HepG2 (cell line): ENCODE data around the gene SUSD2. TPM values are rescaled to one million over a fixed set of nuclear protein-coding genes. Genes with fewer than 3 reads are reported as not detected.

Experiments used
- ATAC-seq: fragments of 200-7000 bp; cut with Tn5 transposase; 3 replicates; pipeline ENCODE4 v1.9.1; 2020; ENCODE audit warnings: mild to moderate bottlenecking, moderate library complexity
- BruUV-seq: library from RNA; stranded (reverse); fragments of 400-500 nt; replicated peaks from 2 replicates; lab custom pipeline; 2021; lab: Mats Ljungman, UMichigan
- CTCF ChIA-PET: fragments of 300-600 bp; formaldehyde crosslinking; extraction: SDS; loops from one replicate; lab custom pipeline; 2021; ENCODE audit warnings: low total read pairs, inconsistent platforms, low intra/inter-chr PET ratio; lab: Yijun Ruan, JAX
- POLR2A ChIA-PET: fragments of 350-600 bp; sonication (Branson Sonifier 250); formaldehyde crosslinking; loops from one replicate; lab custom pipeline; 2020; ENCODE audit warnings: antibody characterized with exemption, inconsistent platforms; lab: Yijun Ruan, JAX
- DNase-seq: peaks from one replicate; pipeline ENCODE4 v3.0.0-alpha.2; 2015; ENCODE audit warnings: low spot score
- FAIRE-seq: peaks from 3 replicates; lab custom pipeline; 2011; peaks lifted over from hg19 to GRCh38; lab: Jason Lieb, UNC
- H2AFZ ChIP-seq: one replicate; pipeline ENCODE4 v1.6.1; 2011; ENCODE audit warnings: low read length, inconsistent platforms
- H3K27ac ChIP-seq: fragments of 300-600 bp; 3 replicates; pipeline ENCODE4 v1.8.0; 2011; ENCODE audit warnings: mixed run types, mild to moderate bottlenecking, mixed read lengths, low read length, inconsistent platforms; ENCODE audit not compliant: insufficient read depth; ENCODE audit errors: extremely low read length
- H3K27me3 ChIP-seq, 2 experiments: fragments of 200-600 bp in 1 of 2; 2 replicates in 1 of 2; 3 replicates in 1 of 2; pipeline versions ENCODE4 v1.6.0 to v1.8.0; 2011; ENCODE audit warnings: low read length in 2 of 2, mild to moderate bottlenecking in 2 of 2, moderate library complexity in 2 of 2, inconsistent platforms in 1 of 2; ENCODE audit not compliant: insufficient read depth in 2 of 2, control insufficient read depth in 1 of 2
- H3K36me3 ChIP-seq, 2 experiments: fragments of 200-600 bp in 1 of 2; replicated peaks in 1 of 2; 2 replicates in 1 of 2; 3 replicates in 1 of 2; pipeline versions ENCODE4 v1.5.1 to v1.8.0; 2011; ENCODE audit warnings: low read length in 2 of 2, inconsistent platforms in 1 of 2; ENCODE audit not compliant: insufficient read depth in 2 of 2, control insufficient read depth in 1 of 2
- H3K4me1 ChIP-seq: 2 replicates; pipeline ENCODE4 v1.5.1; 2012; ENCODE audit warnings: low read length, inconsistent platforms; ENCODE audit not compliant: insufficient read depth
- H3K4me2 ChIP-seq: 2 replicates; pipeline ENCODE4 v1.6.0; 2011; ENCODE audit warnings: low read depth, low read length, inconsistent platforms
- H3K4me3 ChIP-seq, 3 experiments: fragments of 200-600 bp in 1 of 3; sonication (generic), shearing (Covaris generic) in 1 of 3; replicated peaks in 1 of 3; 2 replicates each; pipeline ENCODE4 v1.5.1; 2011 to 2016; ENCODE audit warnings: low read length in 3 of 3, inconsistent platforms in 2 of 3, low read depth in 2 of 3, mild to moderate bottlenecking in 2 of 3, control low read depth in 1 of 3, mixed read lengths in 1 of 3; ENCODE audit not compliant: insufficient read depth in 1 of 3
- H3K79me2 ChIP-seq: one replicate; pipeline ENCODE4 v1.6.1; 2011; ENCODE audit warnings: low read length, inconsistent platforms; ENCODE audit not compliant: insufficient read depth
- H3K9ac ChIP-seq: 2 replicates; pipeline ENCODE4 v1.6.0; 2011; ENCODE audit warnings: mild to moderate bottlenecking, low read depth, low read length, inconsistent platforms; ENCODE audit not compliant: insufficient read depth
- H3K9me3 ChIP-seq: 2 replicates; pipeline ENCODE4 v1.5.1; 2012; ENCODE audit warnings: mild to moderate bottlenecking, low read length
- H4K20me1 ChIP-seq: 2 replicates; pipeline ENCODE4 v1.6.0; 2011; ENCODE audit warnings: inconsistent platforms, mild to moderate bottlenecking, low read length, moderate library complexity; ENCODE audit not compliant: insufficient read depth
- ESRRA ChIP-seq: sonication (generic); formaldehyde crosslinking; IDR thresholded peaks from 2 replicates; pipeline ENCODE4 v1.5.1; 2020; ENCODE audit warnings: mild to moderate bottlenecking, low read depth, missing genetic modification reagents
- GATAD2A ChIP-seq: IDR thresholded peaks from 2 replicates; pipeline ENCODE4 v1.6.1; 2016
- KLF13 ChIP-seq: sonication (generic); formaldehyde crosslinking; IDR thresholded peaks from 2 replicates; pipeline ENCODE4 v1.4.0; 2020; ENCODE audit warnings: mild to moderate bottlenecking, missing genetic modification reagents
- NFKB2 ChIP-seq: sonication (generic); formaldehyde crosslinking; IDR thresholded peaks from 2 replicates; pipeline ENCODE4 v1.4.0; 2020; ENCODE audit warnings: missing genetic modification reagents, borderline replicate concordance
- ONECUT2 ChIP-seq: sonication (generic); formaldehyde crosslinking; IDR thresholded peaks from 2 replicates; pipeline ENCODE4 v1.4.0; 2020; ENCODE audit warnings: missing genetic modification reagents
- POLR2A ChIP-seq, 2 experiments: IDR thresholded peaks; 2 replicates each; pipeline ENCODE4 v1.6.1; 2011; ENCODE audit warnings: low read depth in 2 of 2, low read length in 2 of 2, mild to moderate bottlenecking in 1 of 2, moderate library complexity in 1 of 2; ENCODE audit not compliant: insufficient read depth in 1 of 2
- TCF7 ChIP-seq: sonication (generic); IDR thresholded peaks from 2 replicates; pipeline ENCODE4 v1.6.1; 2016; ENCODE audit warnings: antibody characterized with exemption, low read depth
- ZNF451 ChIP-seq: sonication (generic); formaldehyde crosslinking; IDR thresholded peaks from 2 replicates; pipeline ENCODE4 v1.5.0; 2020; ENCODE audit warnings: mild to moderate bottlenecking, missing genetic modification reagents
- WGBS: methylation state at CpG from one replicate; pipeline ENCODE4 v1.1.6; 2017; ENCODE audit warnings: low lambda C conversion rate; 5-methylcytosine and 5-hydroxymethylcytosine counted together
- in situ Hi-C: cut with HindIII; loops from 2 replicates; pipeline ENCODE4 v1.10.0; 2017; ENCODE audit warnings: low pct_unique_long_range_greater_than_20kb; ENCODE audit not compliant: extremely low pct_ligation_motif_present
- intact Hi-C: fragments of 100-400 bp; cut with micrococcal nuclease; formaldehyde crosslinking; loops from one replicate; pipeline ENCODE4 v1.10.0; 2022; ENCODE audit not compliant: unreplicated experiment
- polyA plus RNA-seq, 8 experiments: library from polyadenylated mRNA; depleted of rRNA in 3 of 8; stranded (reverse) in 7 of 8; unstranded in 1 of 8; fragments of >200 nt; fragmentation: Illumina TruSeq in 4 of 8; extraction: Trizol in 4 of 8; gene quantifications; 2 replicates each; pipeline versions ENCODE4 v1.2.1 to v1.2.3, GENCODE V29; 2011 to 2016; ENCODE audit warnings: low read depth in 4 of 8, missing spikeins in 1 of 8, mixed read lengths in 1 of 8; ENCODE audit not compliant: insufficient read depth in 1 of 8
- total RNA-seq, 5 experiments: library from RNA; depleted of rRNA; stranded (reverse); fragments of >200 nt; fragmentation: Illumina TruSeq; extraction: Trizol; gene quantifications; 2 replicates each; pipeline ENCODE4 v1.2.3, GENCODE V29; 2016; ENCODE audit warnings: low read depth in 1 of 5

The SUSD2 gene
- total and polyA plus RNA-seq, 2 of the 13 experiments (the other 11 are each of a cell fraction or from before 2014, with no cell fraction given), result 2.1 to 11.0 TPM

DNA sequence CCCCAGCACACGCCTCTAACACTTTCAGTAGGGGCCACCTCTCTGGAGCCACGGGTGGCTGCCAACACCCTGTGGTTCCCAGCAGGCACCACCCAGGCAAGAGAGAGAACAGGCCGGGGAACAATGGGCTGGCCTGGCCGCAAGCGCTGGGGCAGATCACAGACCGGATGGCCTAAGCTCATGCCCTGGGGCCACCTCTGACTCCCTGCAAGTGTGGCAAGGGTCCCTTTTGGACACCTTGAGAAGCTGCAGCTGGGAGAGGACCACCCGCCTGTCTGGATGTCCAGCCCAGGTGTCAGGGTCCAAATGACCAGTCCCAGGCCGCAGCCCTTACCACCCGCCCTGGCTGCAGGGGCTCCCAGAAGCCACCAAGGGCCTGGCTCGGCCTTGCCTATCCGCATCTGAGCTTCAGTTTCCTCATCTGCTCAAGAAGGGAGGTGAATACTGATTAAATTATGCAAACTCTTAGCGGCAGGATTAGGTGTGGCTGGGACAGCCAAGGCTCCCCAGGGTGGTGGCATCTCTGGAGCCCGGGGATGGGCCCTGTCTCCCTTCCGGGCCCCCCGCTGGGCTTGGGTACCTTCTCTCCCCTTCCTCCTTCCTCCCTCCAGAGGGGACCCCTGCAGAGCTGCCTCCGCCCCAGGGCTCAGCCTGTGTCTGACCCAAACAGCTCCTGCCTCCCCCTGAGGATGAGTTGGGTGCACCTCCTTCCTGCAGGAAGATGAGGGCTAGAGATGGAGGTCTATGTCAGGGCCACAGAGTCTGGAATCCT lies 785 bp upstream of the SUSD2 start:
- no peak for DNase-seq
- H3K9me3 ChIP-seq, result no peaks in the 10 kb centered on the region
- H3K4me2 ChIP-seq, result peak overlapping the region; percentile 65
- no peak overlapping the region for H2AFZ ChIP-seq
- ChIA-PET CTCF (no interaction called here), POLR2A (interaction anchor here (0.7 to 2.2 kb wide), 8 partner anchors 9 to 375 kb away, joined by 3 to 10 read pairs (median 3); partner anchors contain the start of gene MIF)
- H3K79me2 ChIP-seq, result no peaks in the 10 kb centered on the region
- H3K36me3 ChIP-seq, result peaks cover 4 to 13% of the 10 kb centered on the region in 2 experiments; a peak in 3 of 5 replicates
- no peak for FAIRE-seq
- no TSS peak for BruUV-seq
- no peaks in the 10 kb centered on the region for H4K20me1 ChIP-seq
- H3K4me3 ChIP-seq, result peak overlapping the region in 1 of 3 experiments; percentile 74; a peak in 1 of 6 replicates
- H3K27me3 ChIP-seq, result no peaks in the 10 kb centered on the region
- in situ Hi-C loops (no loop called here), intact Hi-C loops (no loop called here)
- no peak for ATAC-seq
- H3K4me1 ChIP-seq, result peaks cover 23% of the 10 kb centered on the region
- TF ChIP-seq KLF13 (CRISPR knock-in tag) (0 out of 2 replicates have a peak, but pooled peaks have one; percentile 16), GATAD2A (0 out of 2 replicates have a peak, but pooled peaks have one; percentile 2), TCF7 (no peak), ESRRA (CRISPR knock-in tag) (0 out of 2 replicates have a peak, but pooled peaks have one; percentile 2), NFKB2 (CRISPR knock-in tag) (0 out of 2 replicates have a peak, but pooled peaks have one; percentile 20), ZNF451 (CRISPR knock-in tag) (no peak), POLR2A (IDR thresholded peaks at IDR 0.05; ENCODE audit: insufficient read depth in 1 of 2, low read depth in 2 of 2, low read length in 2 of 2) (0 out of 4 replicates have a peak, but pooled peaks of 1 of the 2 experiments have one; percentile 22), ONECUT2 (CRISPR knock-in tag) (no peak)
- H3K27ac ChIP-seq, result peak overlapping the region; percentile 55
- WGBS, result 83% methylated on average over 7 of the region's 16 CpGs
- H3K9ac ChIP-seq, result no peak overlapping the region
